ENCODE measurements around the gene ASXL1. TPM values are rescaled to one million over a fixed set of nuclear protein-coding genes. Genes with fewer than 3 reads are reported as not detected.

The ASXL1 gene
- total RNA-seq, 6 experiments from 2014 or later = 49.0 to 62.4 (median 54.4) TPM

DNA sequence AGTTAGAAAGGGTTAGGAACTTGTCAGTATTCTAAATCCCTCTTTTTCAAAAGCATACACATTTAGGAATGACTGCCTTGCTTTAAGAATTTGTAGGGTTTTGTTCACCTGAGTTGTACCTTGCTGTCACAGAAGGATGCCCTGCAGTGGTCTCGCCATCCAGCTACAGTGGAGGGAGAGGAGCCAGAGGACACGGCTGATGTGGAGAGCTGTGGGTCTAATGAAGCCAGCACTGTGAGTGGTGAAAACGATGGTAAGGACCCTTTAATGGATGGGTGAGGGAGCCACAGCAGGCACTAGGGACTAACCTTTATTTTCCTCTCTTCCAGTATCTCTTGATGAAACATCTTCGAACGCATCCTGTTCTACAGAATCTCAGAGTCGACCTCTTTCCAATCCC is 69.9 kb downstream of the ASXL1 start:
- H3K4me3 Mint-ChIP-seq = no peak overlapping the region
- no peaks in the 10 kb centered on the region for H3K9me3 Mint-ChIP-seq
- TF ChIP-seq, protein P1, sequence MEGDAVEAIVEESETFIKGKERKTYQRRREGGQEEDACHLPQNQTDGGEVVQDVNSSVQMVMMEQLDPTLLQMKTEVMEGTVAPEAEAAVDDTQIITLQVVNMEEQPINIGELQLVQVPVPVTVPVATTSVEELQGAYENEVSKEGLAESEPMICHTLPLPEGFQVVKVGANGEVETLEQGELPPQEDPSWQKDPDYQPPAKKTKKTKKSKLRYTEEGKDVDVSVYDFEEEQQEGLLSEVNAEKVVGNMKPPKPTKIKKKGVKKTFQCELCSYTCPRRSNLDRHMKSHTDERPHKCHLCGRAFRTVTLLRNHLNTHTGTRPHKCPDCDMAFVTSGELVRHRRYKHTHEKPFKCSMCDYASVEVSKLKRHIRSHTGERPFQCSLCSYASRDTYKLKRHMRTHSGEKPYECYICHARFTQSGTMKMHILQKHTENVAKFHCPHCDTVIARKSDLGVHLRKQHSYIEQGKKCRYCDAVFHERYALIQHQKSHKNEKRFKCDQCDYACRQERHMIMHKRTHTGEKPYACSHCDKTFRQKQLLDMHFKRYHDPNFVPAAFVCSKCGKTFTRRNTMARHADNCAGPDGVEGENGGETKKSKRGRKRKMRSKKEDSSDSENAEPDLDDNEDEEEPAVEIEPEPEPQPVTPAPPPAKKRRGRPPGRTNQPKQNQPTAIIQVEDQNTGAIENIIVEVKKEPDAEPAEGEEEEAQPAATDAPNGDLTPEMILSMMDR (IDR thresholded peaks at IDR 0.05) = no peak
- H3K27me3 Mint-ChIP-seq (ENCODE audit: insufficient read depth) = no peaks in the 10 kb centered on the region; the same call in 1 of the 2 replicates
- H3K4me1 Mint-ChIP-seq (ENCODE audit: low read depth) = no peaks in the 10 kb centered on the region
- no peak overlapping the region for H3K27ac Mint-ChIP-seq
- no peak for DNase-seq
- peaks cover 37% of the 10 kb centered on the region for H3K36me3 Mint-ChIP-seq (ENCODE audit: low read depth)

DNA sequence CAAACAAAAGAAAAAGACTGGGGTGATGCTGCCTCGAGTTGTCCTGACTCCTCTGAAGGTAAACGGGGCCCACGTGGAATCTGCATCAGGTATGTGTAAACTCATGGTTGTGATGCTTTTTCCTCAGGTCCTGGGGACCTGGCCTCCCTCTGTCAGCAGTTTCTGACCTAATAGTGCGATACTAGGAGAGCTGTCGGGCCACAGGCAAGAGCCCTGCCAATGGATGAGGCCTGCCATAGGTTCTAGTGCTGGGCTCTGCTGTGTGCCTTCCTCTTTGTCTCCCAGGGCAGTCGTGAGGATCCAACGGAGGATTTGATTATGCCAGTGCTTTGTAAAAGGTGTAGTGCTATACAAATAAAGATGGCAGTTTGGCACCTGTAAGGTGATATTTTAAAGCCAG is 71.2 kb downstream of the ASXL1 start:
- Mint-ChIP-seq H3K4me3 (no peak overlapping the region), H3K27ac (peak overlapping the region; percentile 18; the same call in 1 of the 2 replicates), H3K4me1 (ENCODE audit: low read depth) (no peaks in the 10 kb centered on the region), H3K27me3 (ENCODE audit: insufficient read depth) (no peaks in the 10 kb centered on the region; the same call in 1 of the 2 replicates), H3K36me3 (ENCODE audit: low read depth) (peaks cover 50% of the 10 kb centered on the region), H3K9me3 (no peaks in the 10 kb centered on the region)
- DNase-seq = no peak
- TF ChIP-seq, protein P1 (IDR thresholded peaks at IDR 0.05) = no peak

DNA sequence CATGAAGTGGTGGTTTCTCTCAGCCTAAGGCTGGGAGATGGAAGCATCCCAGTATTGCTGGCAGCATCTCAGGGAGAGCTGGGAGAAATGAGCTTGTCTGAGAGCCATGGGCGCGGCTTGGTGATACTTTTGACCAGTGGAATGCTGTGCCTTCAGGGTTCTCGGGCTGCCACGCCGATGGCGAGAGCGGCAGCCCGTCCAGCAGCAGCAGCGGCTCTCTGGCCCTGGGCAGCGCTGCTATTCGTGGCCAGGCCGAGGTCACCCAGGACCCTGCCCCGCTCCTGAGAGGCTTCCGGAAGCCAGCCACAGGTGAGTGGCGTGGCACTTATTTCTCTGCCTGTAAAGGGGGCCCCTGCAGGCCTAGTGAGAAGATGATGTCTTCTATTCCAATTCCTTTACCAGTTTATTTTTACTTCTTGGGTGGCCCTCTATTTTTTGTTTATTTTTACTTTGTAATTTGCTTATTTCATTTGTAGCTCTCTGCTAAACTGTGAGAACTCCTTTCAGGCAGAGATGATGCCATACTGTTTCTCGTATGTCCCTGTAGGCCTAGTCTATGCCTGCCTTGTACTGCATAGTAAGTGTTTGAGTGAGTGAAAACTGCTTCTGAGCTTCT is 71.7 kb downstream of the ASXL1 start:
- Mint-ChIP-seq H3K36me3 (ENCODE audit: low read depth) (peaks cover 51% of the 10 kb centered on the region), H3K27ac (no peak overlapping the region; the same call in 1 of the 2 replicates), H3K4me1 (ENCODE audit: low read depth) (no peaks in the 10 kb centered on the region), H3K4me3 (no peak overlapping the region), H3K9me3 (no peaks in the 10 kb centered on the region), H3K27me3 (ENCODE audit: insufficient read depth) (no peaks in the 10 kb centered on the region; the same call in 1 of the 2 replicates)
- TF ChIP-seq, protein P1 (IDR thresholded peaks at IDR 0.05) = no peak
- no peak for DNase-seq

DNA sequence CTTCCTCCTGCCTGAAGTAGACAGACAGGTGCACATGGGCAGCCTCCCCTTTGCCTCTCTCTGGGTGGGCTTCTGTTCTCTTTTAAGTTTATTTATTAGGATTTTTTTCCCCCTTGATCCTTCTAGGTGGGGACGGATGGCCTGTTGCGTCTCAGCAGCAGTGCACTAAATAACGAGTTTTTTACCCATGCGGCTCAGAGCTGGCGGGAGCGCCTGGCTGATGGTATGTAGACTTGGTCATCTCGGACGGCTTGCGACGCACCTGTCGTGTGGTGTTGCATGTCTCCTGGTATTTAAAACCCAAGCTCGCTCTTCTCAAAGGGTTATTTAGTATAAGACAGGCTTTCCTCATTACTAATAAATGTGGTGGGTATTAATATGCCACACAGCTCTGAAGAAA is 73.3 kb downstream of the ASXL1 start:
- no peaks in the 10 kb centered on the region; the same call in 1 of the 2 replicates for H3K27me3 Mint-ChIP-seq (ENCODE audit: insufficient read depth)
- no peaks in the 10 kb centered on the region for H3K9me3 Mint-ChIP-seq
- H3K4me3 Mint-ChIP-seq = no peak overlapping the region
- no peaks in the 10 kb centered on the region for H3K4me1 Mint-ChIP-seq (ENCODE audit: low read depth)
- TF ChIP-seq, protein P1 (IDR thresholded peaks at IDR 0.05) = no peak
- peaks cover 53% of the 10 kb centered on the region for H3K36me3 Mint-ChIP-seq (ENCODE audit: low read depth)
- H3K27ac Mint-ChIP-seq = no peak overlapping the region
- DNase-seq = no peak

DNA sequence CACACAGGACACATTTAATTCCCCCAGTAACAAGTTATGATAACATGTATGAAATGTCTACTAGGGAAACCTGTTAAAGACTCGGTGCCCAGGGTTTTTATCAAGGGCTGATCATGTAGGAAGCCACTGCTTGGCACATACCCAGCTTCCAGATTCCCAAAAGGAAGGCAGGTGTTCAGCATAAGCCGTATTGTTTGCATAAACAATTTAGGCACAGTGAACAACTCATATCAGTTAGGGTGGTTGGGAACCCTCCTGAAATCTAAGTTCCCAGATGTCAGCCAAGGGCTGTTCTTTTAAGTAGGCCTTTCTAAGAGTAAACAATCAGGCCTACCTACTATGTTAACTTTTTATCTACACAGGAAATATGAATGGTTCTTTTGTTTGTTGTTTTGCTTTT is 74.1 kb downstream of the ASXL1 start:
- H3K4me1 Mint-ChIP-seq (ENCODE audit: low read depth) = no peaks in the 10 kb centered on the region
- peaks cover 50% of the 10 kb centered on the region for H3K36me3 Mint-ChIP-seq (ENCODE audit: low read depth)
- H3K4me3 Mint-ChIP-seq = no peak overlapping the region
- H3K27ac Mint-ChIP-seq = no peak overlapping the region
- no peaks in the 10 kb centered on the region; the same call in 1 of the 2 replicates for H3K27me3 Mint-ChIP-seq (ENCODE audit: insufficient read depth)
- TF ChIP-seq, protein P1 (IDR thresholded peaks at IDR 0.05) = no peak
- H3K9me3 Mint-ChIP-seq = no peaks in the 10 kb centered on the region
- DNase-seq = no peak
